Astrocyte (in vitro differentiated cells and primary cell): ENCODE results near the gene C8B. TPM values are rescaled to one million over a fixed set of nuclear protein-coding genes. Genes with fewer than 3 reads are reported as not detected.

Experiments used
- DNase-seq: peaks from one replicate; pipeline ENCODE4 v3.0.0-alpha.2; 2010; ENCODE audit warnings: low read depth
- FAIRE-seq: peaks from 2 replicates; lab custom pipeline; 2011; peaks lifted over from hg19 to GRCh38; lab: Jason Lieb, UNC
- H2AFZ ChIP-seq: 2 replicates; pipeline ENCODE4 v1.6.0; 2012; ENCODE audit warnings: low read depth, low read length, inconsistent platforms
- H3K27ac ChIP-seq: 2 replicates; pipeline ENCODE4 v1.5.1; 2011; ENCODE audit warnings: low read depth, low read length, inconsistent platforms
- H3K27me3 ChIP-seq: 2 replicates; pipeline ENCODE4 v1.6.0; 2011; ENCODE audit warnings: low read length, inconsistent platforms; ENCODE audit not compliant: insufficient read depth
- H3K36me3 ChIP-seq: 2 replicates; pipeline ENCODE4 v1.5.1; 2011; ENCODE audit warnings: low read length, inconsistent platforms; ENCODE audit not compliant: insufficient read depth
- H3K4me1 ChIP-seq: 2 replicates; pipeline ENCODE4 v1.5.1; 2011; ENCODE audit warnings: low read length, inconsistent platforms; ENCODE audit not compliant: insufficient read depth
- H3K4me2 ChIP-seq: 2 replicates; pipeline ENCODE4 v1.6.0; 2012; ENCODE audit warnings: low read length, inconsistent platforms
- H3K4me3 ChIP-seq: 2 replicates; pipeline ENCODE4 v1.5.1; 2011; ENCODE audit warnings: low read depth, mild to moderate bottlenecking, low read length, inconsistent platforms; ENCODE audit not compliant: insufficient read depth
- H3K79me2 ChIP-seq: 2 replicates; pipeline ENCODE4 v1.6.0; 2012; ENCODE audit warnings: mild to moderate bottlenecking, low read length, inconsistent platforms; ENCODE audit not compliant: insufficient read depth
- H3K9ac ChIP-seq: 2 replicates; pipeline ENCODE4 v1.6.0; 2012; ENCODE audit warnings: mild to moderate bottlenecking, low read length, inconsistent platforms
- H3K9me3 ChIP-seq: 2 replicates; pipeline ENCODE4 v1.5.1; 2012; ENCODE audit warnings: low read depth, mild to moderate bottlenecking, low read length, inconsistent platforms; ENCODE audit not compliant: insufficient read depth
- H4K20me1 ChIP-seq: 2 replicates; pipeline ENCODE4 v1.6.0; 2012; ENCODE audit warnings: low read length, inconsistent platforms; ENCODE audit not compliant: insufficient read depth
- H3K27ac Mint-ChIP-seq: one replicate; pipeline ENCODE4 v1.8.0; 2021; ENCODE audit warnings: mild to moderate bottlenecking, mixed read lengths; ENCODE audit not compliant: unreplicated experiment
- H3K27me3 Mint-ChIP-seq: one replicate; pipeline ENCODE4 v1.8.0; 2021; ENCODE audit warnings: low read depth, mixed read lengths; ENCODE audit not compliant: unreplicated experiment
- H3K36me3 Mint-ChIP-seq: one replicate; pipeline ENCODE4 v1.8.0; 2021; ENCODE audit warnings: low read depth, mixed read lengths; ENCODE audit not compliant: unreplicated experiment
- H3K4me1 Mint-ChIP-seq: one replicate; pipeline ENCODE4 v1.8.0; 2021; ENCODE audit warnings: low read depth, mixed read lengths; ENCODE audit not compliant: unreplicated experiment
- H3K4me3 Mint-ChIP-seq: one replicate; pipeline ENCODE4 v1.8.0; 2021; ENCODE audit warnings: mild to moderate bottlenecking, moderate library complexity, mixed read lengths; ENCODE audit not compliant: unreplicated experiment
- H3K9me3 Mint-ChIP-seq: one replicate; pipeline ENCODE4 v1.8.0; 2021; ENCODE audit warnings: mild to moderate bottlenecking, mixed read lengths; ENCODE audit not compliant: unreplicated experiment
- CTCF ChIP-seq: IDR thresholded peaks from 2 replicates; pipeline ENCODE4 v1.5.1; 2011; ENCODE audit warnings: low read depth, mild to moderate bottlenecking, inconsistent platforms, low read length, moderate library complexity; ENCODE audit not compliant: insufficient read depth
- EZH2 ChIP-seq: IDR thresholded peaks from 2 replicates; pipeline ENCODE4 v1.6.1; 2012; ENCODE audit warnings: mild to moderate bottlenecking, low read length, inconsistent platforms; ENCODE audit not compliant: insufficient read depth
- total RNA-seq: library from RNA; stranded (reverse); gene quantifications from 2 replicates; pipeline ENCODE4 v1.2.1, GENCODE V29; 2021

The C8B gene
- total RNA-seq, 1 donor from 2014 or later: not detected

- FAIRE-seq (no peak), DNase-seq (no peak)
- no peaks in the 10 kb centered on the region for H3K4me1 ChIP-seq
- H3K36me3 ChIP-seq: no peaks in the 10 kb centered on the region
- no peaks in the 10 kb centered on the region for H3K79me2 ChIP-seq
- Mint-ChIP-seq H3K4me3 (no peak overlapping the region), H3K27me3 (peaks cover 6% of the 10 kb centered on the region), H3K9me3 (no peaks in the 10 kb centered on the region), H3K36me3 (no peaks in the 10 kb centered on the region), H3K27ac (no peak overlapping the region), H3K4me1 (no peaks in the 10 kb centered on the region)
- H3K4me3 ChIP-seq: no peak overlapping the region
- H3K27ac ChIP-seq: no peak overlapping the region
- no peak overlapping the region for H2AFZ ChIP-seq
- H4K20me1 ChIP-seq: no peaks in the 10 kb centered on the region
- no peak overlapping the region for H3K9ac ChIP-seq
- no peak overlapping the region for H3K4me2 ChIP-seq
- TF ChIP-seq CTCF (no peak), EZH2 (no peak)
- no peaks in the 10 kb centered on the region for H3K9me3 ChIP-seq
- H3K27me3 ChIP-seq: no peaks in the 10 kb centered on the region
Measured at GRCh38 chr1:57012315-57012714, 46.5 kb upstream of the C8B start.

DNA sequence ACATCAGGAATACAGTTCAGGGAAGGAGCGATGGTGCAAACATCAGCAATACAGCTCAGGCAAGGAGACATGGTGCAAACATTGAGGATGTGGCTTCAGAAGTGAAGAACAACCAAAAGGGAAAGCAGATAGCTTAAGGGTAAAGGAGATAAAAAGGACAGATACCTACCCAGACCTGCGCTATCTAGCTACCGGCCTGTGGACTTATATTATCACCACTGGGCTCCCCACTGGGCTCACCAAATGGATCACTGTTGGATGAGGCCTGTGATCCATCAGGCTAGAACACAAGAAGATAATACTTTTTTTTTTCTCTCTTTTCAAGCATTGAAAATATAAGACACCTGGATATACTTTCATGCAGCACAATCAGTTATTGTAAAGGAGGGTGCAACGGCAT, 44.7 kb upstream of the C8B start:
- Mint-ChIP-seq H3K27me3 (peaks cover 6% of the 10 kb centered on the region), H3K4me1 (no peaks in the 10 kb centered on the region), H3K27ac (no peak overlapping the region), H3K4me3 (no peak overlapping the region), H3K36me3 (no peaks in the 10 kb centered on the region), H3K9me3 (no peaks in the 10 kb centered on the region)
- Histone ChIP-seq H3K9ac (no peak overlapping the region), H4K20me1 (no peaks in the 10 kb centered on the region), H3K27ac (no peak overlapping the region), H3K4me2 (no peak overlapping the region), H3K9me3 (no peaks in the 10 kb centered on the region), H3K36me3 (no peaks in the 10 kb centered on the region), H3K4me3 (no peak overlapping the region), H3K4me1 (no peaks in the 10 kb centered on the region), H3K79me2 (no peaks in the 10 kb centered on the region), H3K27me3 (no peaks in the 10 kb centered on the region), H2AFZ (no peak overlapping the region)
- TF ChIP-seq EZH2: no peak
- TF ChIP-seq CTCF: no peak
- DNase-seq (no peak), FAIRE-seq (no peak)

DNA sequence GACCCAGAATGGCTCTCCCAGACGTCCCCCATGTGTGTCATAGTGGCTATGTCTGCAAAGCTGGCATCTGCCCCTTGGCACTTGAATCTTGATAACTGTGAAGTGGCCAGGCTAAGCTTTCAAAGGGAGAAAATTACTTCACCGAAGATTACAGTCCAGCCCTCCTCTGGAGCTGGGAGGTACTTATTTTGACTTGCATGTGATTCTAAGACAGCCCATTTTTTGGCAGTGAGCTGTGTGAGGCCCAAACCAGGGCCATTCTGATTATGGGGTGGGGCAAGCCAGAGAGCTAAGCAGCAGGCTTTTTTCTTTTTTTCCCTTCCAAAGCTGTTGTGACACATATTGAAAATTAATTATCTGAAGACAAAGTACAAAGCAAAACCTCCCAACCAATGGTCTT, 42.1 kb upstream of the C8B start:
- H3K27ac ChIP-seq: no peak overlapping the region
- H3K9me3 ChIP-seq: no peaks in the 10 kb centered on the region
- no peaks in the 10 kb centered on the region for H3K4me1 ChIP-seq
- H3K79me2 ChIP-seq: no peaks in the 10 kb centered on the region
- no peaks in the 10 kb centered on the region for H3K27me3 ChIP-seq
- FAIRE-seq: no peak
- DNase-seq: no peak
- Mint-ChIP-seq H3K4me3 (no peak overlapping the region), H3K4me1 (no peaks in the 10 kb centered on the region), H3K36me3 (no peaks in the 10 kb centered on the region), H3K9me3 (no peaks in the 10 kb centered on the region), H3K27me3 (peaks cover 11% of the 10 kb centered on the region), H3K27ac (no peak overlapping the region)
- no peak overlapping the region for H3K4me3 ChIP-seq
- no peak overlapping the region for H2AFZ ChIP-seq
- no peak overlapping the region for H3K9ac ChIP-seq
- no peaks in the 10 kb centered on the region for H4K20me1 ChIP-seq
- H3K4me2 ChIP-seq: no peak overlapping the region
- H3K36me3 ChIP-seq: no peaks in the 10 kb centered on the region
- TF ChIP-seq EZH2 (no peak), CTCF (no peak)
